HCT116 (cell line): ENCODE measurements around the gene SFXN2. TPM values are rescaled to one million over a fixed set of nuclear protein-coding genes. Genes with fewer than 3 reads are reported as not detected.

Experiments
- ATAC-seq: fragments of 200-7000 bp; cut with Tn5 transposase; 2 replicates; pipeline ENCODE4 v1.9.1; 2020; ENCODE audit warnings: mild to moderate bottlenecking, moderate library complexity
- BruUV-seq: library from RNA; stranded (reverse); fragments of 400-500 nt; replicated peaks from 2 replicates; lab custom pipeline; 2021; lab: Mats Ljungman, UMichigan
- CTCF ChIA-PET: fragments of 300-600 bp; sonication (Branson Sonifier 250); formaldehyde crosslinking; loops from one replicate; lab custom pipeline; 2021; ENCODE audit warnings: antibody characterized with exemption; lab: Charles Lee
- POLR2A ChIA-PET: fragments of 300-600, 350-600 bp; sonication (Branson Sonifier 250); formaldehyde crosslinking; loops from one replicate; lab custom pipeline; 2021; ENCODE audit warnings: antibody characterized with exemption; lab: Charles Lee
- RAD21 ChIA-PET, 2 experiments: fragments of 300-600 bp; sonication (Branson Sonifier 250); formaldehyde crosslinking; loops; one replicate each; lab custom pipeline; 2023; ENCODE audit warnings: low total read pairs in 2 of 2; ENCODE audit not compliant: uncharacterized antibody in 2 of 2, unreplicated experiment in 2 of 2, low non-redundant PET in 1 of 2; lab: Charles Lee
- DNase-seq: peaks from one replicate; pipeline ENCODE4 v3.0.0-alpha.2; 2010; ENCODE audit warnings: low read depth, low spot score
- H2AFZ ChIP-seq: fragments of 200-600 bp; shearing (Covaris generic), sonication (generic); 2 replicates; pipeline ENCODE4 v1.6.1; 2017; ENCODE audit warnings: low read depth, mixed run types, mixed read lengths, antibody characterized with exemption, low read length; ENCODE audit not compliant: poor library complexity, severe bottlenecking
- H3K27ac ChIP-seq: 2 replicates; pipeline ENCODE4 v1.5.1; 2012; ENCODE audit warnings: low read depth, low read length
- H3K27me3 ChIP-seq: fragments of 200-600 bp; sonication (generic); 2 replicates; pipeline ENCODE4 v1.6.1; 2016; ENCODE audit warnings: mixed run types, low read length, mixed read lengths; ENCODE audit not compliant: insufficient read depth
- H3K36me3 ChIP-seq, 2 experiments: fragments of 200-500 bp in 1 of 2; fragments of 200-600 bp in 1 of 2; sonication (Bioruptor generic) in 1 of 2; sonication (generic) in 1 of 2; 2 replicates each; pipeline versions ENCODE4 v1.5.1 to v1.6.1; 2014 to 2016; ENCODE audit warnings: low read length in 2 of 2, inconsistent platforms in 1 of 2, mixed read lengths in 1 of 2, mixed run types in 1 of 2; ENCODE audit not compliant: insufficient read depth in 2 of 2, control insufficient read depth in 1 of 2
- H3K4me1 ChIP-seq, 2 experiments: fragments of 200-600 bp in 1 of 2; sonication (generic) in 1 of 2; 2 replicates each; pipeline versions ENCODE4 v1.5.1 to v1.6.1; 2012 to 2017; ENCODE audit warnings: low read length in 2 of 2, inconsistent platforms in 1 of 2, mild to moderate bottlenecking in 1 of 2, mixed read lengths in 1 of 2, mixed run types in 1 of 2, moderate library complexity in 1 of 2; ENCODE audit not compliant: insufficient read depth in 2 of 2, control insufficient read depth in 1 of 2
- H3K4me2 ChIP-seq: fragments of 200-600 bp; sonication (generic); 2 replicates; pipeline ENCODE4 v1.6.1; 2017; ENCODE audit warnings: mixed run types, low read length, mixed read lengths
- H3K4me3 ChIP-seq, 2 experiments: fragments of 200-600 bp in 1 of 2; sonication (generic) in 1 of 2; replicated peaks in 1 of 2; 2 replicates each; pipeline ENCODE4 v1.5.1; 2011 to 2016; ENCODE audit warnings: low read length in 2 of 2, control low read depth in 1 of 2, low read depth in 1 of 2, mild to moderate bottlenecking in 1 of 2, mixed read lengths in 1 of 2, mixed run types in 1 of 2
- H3K79me2 ChIP-seq: fragments of 200-600 bp; sonication (generic); 2 replicates; pipeline ENCODE4 v1.6.1; 2017; ENCODE audit warnings: mild to moderate bottlenecking, mixed run types, low read length, moderate library complexity, mixed read lengths; ENCODE audit not compliant: insufficient read depth
- H3K9ac ChIP-seq: fragments of 200-600 bp; sonication (generic); 2 replicates; pipeline ENCODE4 v1.6.1; 2016; ENCODE audit warnings: low read length, mixed read lengths
- H3K9me2 ChIP-seq: fragments of 200-600 bp; sonication (generic), shearing (Covaris generic); 2 replicates; pipeline ENCODE4 v1.6.1; 2017; ENCODE audit warnings: mixed run types, mild to moderate bottlenecking, moderate library complexity; ENCODE audit not compliant: insufficient read depth
- H3K9me3 ChIP-seq, 2 experiments: fragments of 200-500 bp in 1 of 2; fragments of 200-600 bp in 1 of 2; sonication (Bioruptor generic) in 1 of 2; sonication (generic) in 1 of 2; 2 replicates each; pipeline ENCODE4 v1.6.1; 2014 to 2017; ENCODE audit warnings: low read length in 2 of 2, mixed read lengths in 2 of 2, inconsistent platforms in 1 of 2, low read depth in 1 of 2, mild to moderate bottlenecking in 1 of 2, mixed run types in 1 of 2, moderate library complexity in 1 of 2; ENCODE audit not compliant: control insufficient read depth in 1 of 2, insufficient read depth in 1 of 2
- H4K20me1 ChIP-seq: fragments of 200-600 bp; sonication (generic), shearing (Covaris generic); 2 replicates; pipeline ENCODE4 v1.6.1; 2017; ENCODE audit warnings: mixed run types, mild to moderate bottlenecking, moderate library complexity; ENCODE audit not compliant: insufficient read depth
- CBX3 ChIP-seq: IDR thresholded peaks from 2 replicates; pipeline ENCODE4 v1.6.1; 2012; ENCODE audit warnings: low read depth
- CEBPB ChIP-seq: IDR thresholded peaks from 2 replicates; pipeline ENCODE4 v1.6.1; 2012; ENCODE audit warnings: low read depth
- CTCF ChIP-seq, 3 experiments: fragments of 200-600 bp in 1 of 3; sonication (generic) in 1 of 3; IDR thresholded peaks in 2 of 3; conservative IDR thresholded peaks in 1 of 3; 2 replicates each; pipeline ENCODE4 v1.5.1; 2012 to 2017; ENCODE audit warnings: low read depth in 2 of 3, low read length in 2 of 3, antibody characterized with exemption in 1 of 3, borderline replicate concordance in 1 of 3, control low read depth in 1 of 3, mild to moderate bottlenecking in 1 of 3, mixed read lengths in 1 of 3, mixed run types in 1 of 3, moderate library complexity in 1 of 3; ENCODE audit not compliant: insufficient read depth in 1 of 3
- EGR1 ChIP-seq: IDR thresholded peaks from 2 replicates; pipeline ENCODE4 v1.6.1; 2012; ENCODE audit warnings: low read depth
- ELF1 ChIP-seq: IDR thresholded peaks from 2 replicates; pipeline ENCODE4 v1.6.1; 2012; ENCODE audit warnings: low read depth, borderline replicate concordance
- EZH2 ChIP-seq: fragments of 200-600 bp; sonication (generic); IDR thresholded peaks from 2 replicates; pipeline ENCODE4 v1.6.1; 2017; ENCODE audit warnings: antibody characterized with exemption, mixed run types
- JUND ChIP-seq: IDR thresholded peaks from 2 replicates; pipeline ENCODE4 v1.6.1; 2012
- MAX ChIP-seq: IDR thresholded peaks from 2 replicates; pipeline ENCODE4 v1.6.1; 2012
- POLR2A ChIP-seq: IDR thresholded peaks from 2 replicates; pipeline ENCODE4 v1.7.0; 2011; ENCODE audit warnings: borderline replicate concordance; ENCODE audit not compliant: insufficient read depth, insufficient read length; ENCODE audit errors: extremely low read depth
- POLR2AphosphoS5 ChIP-seq: IDR thresholded peaks from 2 replicates; pipeline ENCODE4 v1.6.1; 2011; ENCODE audit warnings: mild to moderate bottlenecking, low read depth, low read length, moderate library complexity
- REST ChIP-seq: IDR thresholded peaks from 2 replicates; pipeline ENCODE4 v1.6.1; 2012; ENCODE audit warnings: low read depth
- SIN3A ChIP-seq: IDR thresholded peaks from 2 replicates; pipeline ENCODE4 v1.6.1; 2012; ENCODE audit warnings: low read depth
- SP1 ChIP-seq: IDR thresholded peaks from 2 replicates; pipeline ENCODE4 v1.6.1; 2012; ENCODE audit warnings: low read depth
- YY1 ChIP-seq: IDR thresholded peaks from 2 replicates; pipeline ENCODE4 v1.6.1; 2011; ENCODE audit warnings: low read length, low read depth, moderate library complexity, mild to moderate bottlenecking; ENCODE audit not compliant: insufficient replicate concordance; ENCODE audit errors: extremely low read depth
- ZBTB33 ChIP-seq: IDR thresholded peaks from 2 replicates; pipeline ENCODE4 v1.6.1; 2011; ENCODE audit warnings: mild to moderate bottlenecking, low read length, moderate library complexity; ENCODE audit not compliant: insufficient replicate concordance; ENCODE audit errors: extremely low read depth
- intact Hi-C: fragments of 100-400 bp; cut with micrococcal nuclease; formaldehyde crosslinking; loops from 2 replicates; pipeline ENCODE4 v1.10.0; 2022
- total RNA-seq: library from RNA; stranded (reverse); gene quantifications from one replicate; pipeline ENCODE4 v1.2.1, GENCODE V29; 2021; ENCODE audit not compliant: unreplicated experiment

Gene SFXN2
- total RNA-seq, 1 experiment from 2014 or later: 22.9 TPM

GRCh38 chr10:102732661-102733060 is 18.2 kb downstream of the SFXN2 start:
- BruUV-seq: no TSS peak
- Histone ChIP-seq H3K4me2 (no peak overlapping the region), H3K9ac (no peak overlapping the region), H3K79me2 (no peaks in the 10 kb centered on the region), H4K20me1 (no peaks in the 10 kb centered on the region), H3K36me3 (peaks cover 20 to 22% of the 10 kb centered on the region in 2 experiments; a peak in 2 of 4 replicates), H3K27me3 (no peaks in the 10 kb centered on the region), H3K4me3 (no peak overlapping the region), H3K9me2 (no peaks in the 10 kb centered on the region), H3K4me1 (peaks cover 0 to 6% of the 10 kb centered on the region in 2 experiments; a peak in 2 of 4 replicates), H3K9me3 (no peaks in the 10 kb centered on the region), H3K27ac (no peak overlapping the region), H2AFZ (no peak overlapping the region)
- DNase-seq (no peak), ATAC-seq (no peak)
- ChIA-PET POLR2A (interaction anchor here (1.2 kb wide), 1 partner anchor 169 kb away, joined by 3 read pairs; no protein-coding TSS in a partner anchor), CTCF (interaction anchor here (1.3 to 1.4 kb wide), 2 partner anchors 8 to 18 kb away, joined by 3 to 4 read pairs; partner anchors contain the start of gene SFXN2), RAD21 (no interaction called here)
- no peak for TF ChIP-seq EGR1
- no peak for TF ChIP-seq YY1
- no peak for TF ChIP-seq SP1
- TF ChIP-seq CTCF (IDR thresholded peaks at IDR 0.05 in 2 of 3, conservative IDR thresholded peaks at IDR 0.05 in 1 of 3; ENCODE audit: borderline replicate concordance in 1 of 3, insufficient read depth in 1 of 3, low read depth in 2 of 3, low read length in 2 of 3): no peak
- no peak for TF ChIP-seq MAX
- TF ChIP-seq SIN3A: no peak
- no peak for TF ChIP-seq ZBTB33
- no peak for TF ChIP-seq POLR2AphosphoS5
- no peak for TF ChIP-seq REST
- no peak for TF ChIP-seq JUND
- no peak for TF ChIP-seq CEBPB
- TF ChIP-seq EZH2: no peak
- no peak for TF ChIP-seq ELF1
- TF ChIP-seq POLR2A: no peak
- TF ChIP-seq CBX3: no peak
- intact Hi-C loops: loop anchor here (10.0 kb wide), 1 partner anchor 752 kb away; no protein-coding TSS in a partner anchor
